HepG2 (cell line): ENCODE results near the gene KLHL7. TPM values are rescaled to one million over a fixed set of nuclear protein-coding genes. Genes with fewer than 3 reads are reported as not detected.

Source experiments
- EZH2 ChIP-seq: conservative IDR thresholded peaks from 2 replicates; pipeline ENCODE4 v1.6.1; 2012; ENCODE audit warnings: mild to moderate bottlenecking, low read depth, low read length, moderate library complexity
- HNRNPK ChIP-seq: fragments of 200-400 bp; formaldehyde crosslinking; IDR thresholded peaks from 2 replicates; pipeline ENCODE4 v1.6.1; 2018; ENCODE audit warnings: low read length, low read depth, moderate library complexity, mild to moderate bottlenecking; ENCODE audit not compliant: poor library complexity, severe bottlenecking
- HOMEZ ChIP-seq: IDR thresholded peaks from 2 replicates; pipeline ENCODE4 v1.6.1; 2016; ENCODE audit warnings: low read depth
- KDM3A ChIP-seq: IDR thresholded peaks from 2 replicates; pipeline ENCODE4 v1.6.1; 2018; ENCODE audit warnings: low read depth, missing compliant biosample characterization
- NR2C2 ChIP-seq: sonication (generic); formaldehyde crosslinking; IDR thresholded peaks from 2 replicates; pipeline ENCODE4 v1.4.0; 2020; ENCODE audit warnings: missing genetic modification reagents, mild to moderate bottlenecking, moderate library complexity, borderline replicate concordance
- PAWR ChIP-seq: sonication (generic); formaldehyde crosslinking; IDR thresholded peaks from 2 replicates; pipeline ENCODE4 v1.4.0; 2020; ENCODE audit warnings: missing genetic modification reagents, mild to moderate bottlenecking, borderline replicate concordance
- PHF8 ChIP-seq: sonication (generic); formaldehyde crosslinking; IDR thresholded peaks from 2 replicates; pipeline ENCODE4 v1.5.0; 2020; ENCODE audit warnings: missing genetic modification reagents
- RFXAP ChIP-seq: sonication (generic); formaldehyde crosslinking; IDR thresholded peaks from 2 replicates; pipeline ENCODE4 v1.4.0; 2020; ENCODE audit warnings: missing genetic modification reagents, borderline replicate concordance
- SOX13 ChIP-seq, 3 experiments: fragments of 450-650 bp in 1 of 3; sonication (generic) in 1 of 3; formaldehyde crosslinking in 1 of 3; IDR thresholded peaks in 2 of 3; conservative IDR thresholded peaks in 1 of 3; 2 replicates each; pipeline versions ENCODE4 v1.5.0 to v1.6.1; 2016 to 2020; ENCODE audit warnings: antibody characterized with exemption in 1 of 3, mild to moderate bottlenecking in 1 of 3, missing compliant biosample characterization in 1 of 3, missing genetic modification reagents in 1 of 3, moderate library complexity in 1 of 3
- SP140L ChIP-seq: sonication (generic); formaldehyde crosslinking; IDR thresholded peaks from 2 replicates; pipeline ENCODE4 v1.4.0; 2020; ENCODE audit warnings: missing genetic modification reagents, borderline replicate concordance
- ZBTB33 ChIP-seq: sonication (generic); formaldehyde crosslinking; IDR thresholded peaks from 2 replicates; pipeline ENCODE4 v1.4.0; 2020; ENCODE audit warnings: missing genetic modification reagents
- ZFP90 ChIP-seq: sonication (generic); formaldehyde crosslinking; IDR thresholded peaks from 2 replicates; pipeline ENCODE4 v1.8.0; 2022; ENCODE audit warnings: missing genetic modification reagents, mild to moderate bottlenecking, inconsistent platforms, borderline replicate concordance
- ZFP91 ChIP-seq: sonication (generic); formaldehyde crosslinking; IDR thresholded peaks from 2 replicates; pipeline ENCODE4 v1.9.0; 2022; ENCODE audit warnings: missing genetic modification reagents, mild to moderate bottlenecking, borderline replicate concordance
- ZNF101 ChIP-seq: sonication (generic); formaldehyde crosslinking; IDR thresholded peaks from 2 replicates; pipeline ENCODE4 v1.4.0; 2020; ENCODE audit warnings: mild to moderate bottlenecking, low read depth, missing genetic modification reagents, borderline replicate concordance
- ZNF274 ChIP-seq: sonication (generic); formaldehyde crosslinking; IDR thresholded peaks from 2 replicates; pipeline ENCODE4 v1.5.1; 2020; ENCODE audit warnings: mild to moderate bottlenecking, missing genetic modification reagents
- ZNF33A ChIP-seq: sonication (generic); formaldehyde crosslinking; IDR thresholded peaks from 2 replicates; pipeline ENCODE4 v1.5.1; 2020; ENCODE audit warnings: missing genetic modification reagents, mild to moderate bottlenecking, moderate library complexity, borderline replicate concordance
- ZNF451 ChIP-seq: sonication (generic); formaldehyde crosslinking; IDR thresholded peaks from 2 replicates; pipeline ENCODE4 v1.5.0; 2020; ENCODE audit warnings: mild to moderate bottlenecking, missing genetic modification reagents
- ZNF564 ChIP-seq: sonication (generic); formaldehyde crosslinking; IDR thresholded peaks from 2 replicates; pipeline ENCODE4 v1.8.1; 2023; ENCODE audit warnings: mild to moderate bottlenecking, missing genetic modification reagents
- ZNF773 ChIP-seq: sonication (generic); formaldehyde crosslinking; IDR thresholded peaks from 2 replicates; pipeline ENCODE4 v1.4.0; 2020; ENCODE audit warnings: missing genetic modification reagents, borderline replicate concordance
- ZNF816 ChIP-seq: sonication (generic); formaldehyde crosslinking; IDR thresholded peaks from 2 replicates; pipeline ENCODE4 v1.8.0; 2022; ENCODE audit warnings: missing genetic modification reagents, mild to moderate bottlenecking, borderline replicate concordance
- ZNF883 ChIP-seq: sonication (generic); formaldehyde crosslinking; IDR thresholded peaks from 2 replicates; pipeline ENCODE4 v1.5.1; 2020; ENCODE audit warnings: mild to moderate bottlenecking, missing genetic modification reagents; ENCODE audit errors: not compliant biosample characterization
- polyA plus RNA-seq, 8 experiments: library from polyadenylated mRNA; depleted of rRNA in 3 of 8; stranded (reverse) in 7 of 8; unstranded in 1 of 8; fragments of >200 nt; fragmentation: Illumina TruSeq in 4 of 8; extraction: Trizol in 4 of 8; gene quantifications; 2 replicates each; pipeline versions ENCODE4 v1.2.1 to v1.2.3, GENCODE V29; 2011 to 2016; ENCODE audit warnings: low read depth in 4 of 8, missing spikeins in 1 of 8, mixed read lengths in 1 of 8; ENCODE audit not compliant: insufficient read depth in 1 of 8
- total RNA-seq, 5 experiments: library from RNA; depleted of rRNA; stranded (reverse); fragments of >200 nt; fragmentation: Illumina TruSeq; extraction: Trizol; gene quantifications; 2 replicates each; pipeline ENCODE4 v1.2.3, GENCODE V29; 2016; ENCODE audit warnings: low read depth in 1 of 5
- TF ChIP-seq, protein P1 (sequence below): sonication (generic); formaldehyde crosslinking; IDR thresholded peaks from 2 replicates; pipeline ENCODE4 v1.5.0; 2020; ENCODE audit warnings: missing genetic modification reagents

KLHL7 gene
- total and polyA plus RNA-seq, 2 of the 13 experiments (the other 11 are each of a cell fraction or from before 2014, with no cell fraction given), result 16.2 to 34.4 TPM

- TF ChIP-seq ZFP91 (CRISPR knock-in tag) (peak; percentile 90), ZNF451 (CRISPR knock-in tag) (0 out of 2 replicates have a peak, but pooled peaks have one; percentile 49), ZBTB33 (no peak), ZNF773 (no peak), SP140L (CRISPR knock-in tag) (0 out of 2 replicates have a peak, but pooled peaks have one; percentile 24), KDM3A (CRISPR knock-in tag) (peak; percentile 76), ZNF564 (CRISPR knock-in tag) (no peak), PAWR (CRISPR knock-in tag) (peak; percentile 39; the same call in 1 of the 2 replicates), RFXAP (peak; percentile 99), ZNF33A (CRISPR knock-in tag) (no peak), EZH2 (no peak), PHF8 (CRISPR knock-in tag) (peak; percentile 98), ZFP90 (no peak), ZNF101 (CRISPR knock-in tag) (no peak), ZNF816 (CRISPR knock-in tag) (peak; percentile 51; the same call in 1 of the 2 replicates), SOX13 (IDR thresholded peaks at IDR 0.05) (no peak; the same call in 1 of the 2 replicates), SOX13 (CRISPR knock-in tag; conservative IDR thresholded peaks at IDR 0.05 in 1 of 2, IDR thresholded peaks at IDR 0.05 in 1 of 2) (peak in 1 of 2 experiments; percentile 46; a peak in 1 of 4 replicates), NR2C2 (CRISPR knock-in tag) (peak; percentile 97), HOMEZ (peak; percentile 70; the same call in 1 of the 2 replicates), ZNF274 (CRISPR knock-in tag) (peak; percentile 64; the same call in 1 of the 2 replicates), ZNF883 (CRISPR knock-in tag) (no peak), HNRNPK (no peak)
- TF ChIP-seq, protein P1, sequence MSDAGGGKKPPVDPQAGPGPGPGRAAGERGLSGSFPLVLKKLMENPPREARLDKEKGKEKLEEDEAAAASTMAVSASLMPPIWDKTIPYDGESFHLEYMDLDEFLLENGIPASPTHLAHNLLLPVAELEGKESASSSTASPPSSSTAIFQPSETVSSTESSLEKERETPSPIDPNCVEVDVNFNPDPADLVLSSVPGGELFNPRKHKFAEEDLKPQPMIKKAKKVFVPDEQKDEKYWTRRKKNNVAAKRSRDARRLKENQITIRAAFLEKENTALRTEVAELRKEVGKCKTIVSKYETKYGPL, result no peak; the same call in 1 of the 2 replicates
These were observed 76.3 kb downstream of the KLHL7 start, which contains the start of gene NUP42 (continued) for GRCh38 chr7:23181684-23182553.
